ENCODE data around the gene ASCL5.

ASCL5 gene

DNA sequence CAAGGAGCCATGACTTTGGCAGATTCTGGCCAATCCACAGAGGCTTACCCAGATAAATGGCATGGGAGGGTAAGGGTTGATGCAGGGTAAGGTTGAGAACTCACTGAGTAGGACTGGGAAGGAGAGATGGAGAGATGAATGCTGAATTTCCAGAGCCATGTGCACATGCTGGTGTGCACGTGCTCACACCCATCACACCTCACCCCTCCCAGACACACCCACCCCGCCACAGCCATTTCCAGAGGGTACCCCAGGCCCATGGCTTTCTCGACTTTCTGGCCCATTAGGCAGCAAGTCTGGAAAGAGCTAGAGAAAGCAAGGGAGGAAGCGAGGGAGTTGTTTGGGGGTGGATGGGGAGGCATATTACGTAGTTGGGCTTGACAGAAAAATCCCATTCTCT lies 16.4 kb downstream of the ASCL5 start:
- no peak for DNase-seq (ENCODE audit: low read depth)

DNA sequence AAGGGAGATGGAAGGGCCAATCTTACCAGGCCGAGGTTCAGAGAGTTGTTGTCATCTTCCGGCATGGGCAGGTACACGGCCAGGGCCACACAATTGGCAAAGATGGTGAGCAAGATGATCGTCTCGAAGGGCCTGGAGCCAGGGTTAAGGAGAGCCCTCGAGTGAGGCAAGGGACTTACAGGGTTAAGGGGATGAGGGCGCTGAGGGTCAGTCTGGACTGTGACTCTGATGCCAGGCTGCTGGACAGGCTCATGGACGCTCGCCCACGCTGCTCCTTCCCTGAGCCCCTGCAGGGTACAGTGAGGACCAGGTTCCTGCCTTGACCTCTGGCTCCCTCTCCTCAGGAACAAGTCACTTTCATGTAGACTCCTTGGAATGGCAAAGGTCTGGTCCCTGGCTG lies 16.8 kb downstream of the ASCL5 start:
- DNase-seq (ENCODE audit: low read depth), result no peak

DNA sequence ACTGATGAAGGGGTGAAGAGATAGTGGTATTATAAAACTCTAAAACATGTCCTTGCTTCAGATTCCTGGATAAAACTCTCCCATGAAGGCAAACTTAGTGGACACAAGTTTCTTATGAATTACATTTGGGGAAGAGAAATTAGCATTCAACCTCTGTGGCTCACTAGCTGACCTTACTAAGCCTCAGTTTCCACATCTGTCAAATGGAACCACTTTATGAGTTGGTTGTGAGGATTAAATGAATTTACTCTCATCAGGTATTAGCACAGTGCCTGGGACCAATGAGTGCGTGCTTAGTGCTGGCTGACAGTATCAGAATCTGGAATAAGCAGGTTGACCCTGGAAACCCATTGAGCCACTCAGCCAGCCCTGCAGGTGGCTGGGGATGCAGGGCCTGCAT lies 17.3 kb downstream of the ASCL5 start:
- no peak for DNase-seq (ENCODE audit: low read depth)

DNA sequence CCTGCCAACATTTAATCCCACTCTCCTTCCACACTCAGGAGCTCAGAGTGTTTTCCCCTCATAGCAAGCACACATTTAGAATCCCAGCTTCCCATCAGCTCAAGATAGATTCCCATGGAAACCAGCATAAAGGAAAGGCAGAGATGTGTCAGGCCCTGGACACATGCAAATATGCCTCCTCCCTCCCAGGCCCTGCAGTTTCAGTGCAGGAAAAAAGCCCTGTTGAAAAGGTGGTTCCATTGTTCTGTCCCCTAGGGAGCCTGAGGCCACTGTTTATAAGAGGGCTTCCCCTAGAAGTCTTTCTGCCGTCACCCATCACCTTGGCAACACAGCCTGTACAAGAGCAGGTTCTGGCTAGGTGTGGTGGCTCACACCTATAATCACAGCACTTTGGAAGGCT lies 18.4 kb downstream of the ASCL5 start:
- DNase-seq (ENCODE audit: low read depth), result no peak

DNA sequence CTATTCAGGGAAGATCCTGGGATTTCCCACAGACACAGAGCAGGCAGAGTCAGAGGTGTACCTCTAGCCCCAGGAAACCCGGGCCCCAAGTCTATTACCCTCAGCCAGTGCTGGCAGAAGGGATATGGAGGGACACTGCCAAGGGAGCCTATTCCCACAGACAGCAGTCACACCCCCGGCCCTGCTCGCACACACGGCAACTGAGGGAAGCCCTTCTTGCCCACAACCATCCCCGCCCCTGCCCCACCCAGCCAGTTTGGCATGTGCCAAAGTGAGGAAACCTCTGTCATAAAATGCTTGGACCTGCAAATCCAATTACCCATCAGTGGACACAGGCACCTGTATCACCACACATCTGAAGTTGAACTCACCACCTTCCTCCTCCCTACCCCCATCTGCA lies 21.3 kb downstream of the ASCL5 start:
- no peak for DNase-seq (ENCODE audit: low read depth)

DNA sequence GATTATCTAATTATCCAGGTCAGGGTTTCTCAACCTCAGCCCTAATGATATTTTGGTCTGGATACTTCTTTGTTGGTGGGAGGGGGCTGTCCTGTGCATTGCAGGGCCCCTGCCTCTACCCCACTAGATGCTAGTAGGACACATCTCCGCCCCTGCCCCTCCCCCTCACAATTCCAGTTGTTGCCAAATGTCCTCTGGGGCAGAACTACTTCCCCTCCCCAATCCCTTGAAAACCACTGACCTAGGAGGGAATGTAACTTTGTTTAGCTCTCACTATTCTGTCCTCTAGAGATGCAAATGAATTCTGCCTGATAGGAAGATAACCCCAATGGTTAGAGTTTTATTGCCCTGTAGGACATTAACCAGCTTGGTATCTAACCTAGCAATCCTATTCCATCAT lies 22.8 kb downstream of the ASCL5 start:
- DNase-seq (ENCODE audit: low read depth), result no peak

GRCh38 chr1:201103666-201104065 lies 23.3 kb downstream of the ASCL5 start:
- DNase-seq (ENCODE audit: low read depth), result no peak

- no peak for DNase-seq (ENCODE audit: low read depth)
Measured at GRCh38 chr1:201100169-201100930, 26.6 kb downstream of the ASCL5 start.

GRCh38 chr1:201098992-201099677 lies 27.8 kb downstream of the ASCL5 start:
- no peak for DNase-seq (ENCODE audit: low read depth)

DNA sequence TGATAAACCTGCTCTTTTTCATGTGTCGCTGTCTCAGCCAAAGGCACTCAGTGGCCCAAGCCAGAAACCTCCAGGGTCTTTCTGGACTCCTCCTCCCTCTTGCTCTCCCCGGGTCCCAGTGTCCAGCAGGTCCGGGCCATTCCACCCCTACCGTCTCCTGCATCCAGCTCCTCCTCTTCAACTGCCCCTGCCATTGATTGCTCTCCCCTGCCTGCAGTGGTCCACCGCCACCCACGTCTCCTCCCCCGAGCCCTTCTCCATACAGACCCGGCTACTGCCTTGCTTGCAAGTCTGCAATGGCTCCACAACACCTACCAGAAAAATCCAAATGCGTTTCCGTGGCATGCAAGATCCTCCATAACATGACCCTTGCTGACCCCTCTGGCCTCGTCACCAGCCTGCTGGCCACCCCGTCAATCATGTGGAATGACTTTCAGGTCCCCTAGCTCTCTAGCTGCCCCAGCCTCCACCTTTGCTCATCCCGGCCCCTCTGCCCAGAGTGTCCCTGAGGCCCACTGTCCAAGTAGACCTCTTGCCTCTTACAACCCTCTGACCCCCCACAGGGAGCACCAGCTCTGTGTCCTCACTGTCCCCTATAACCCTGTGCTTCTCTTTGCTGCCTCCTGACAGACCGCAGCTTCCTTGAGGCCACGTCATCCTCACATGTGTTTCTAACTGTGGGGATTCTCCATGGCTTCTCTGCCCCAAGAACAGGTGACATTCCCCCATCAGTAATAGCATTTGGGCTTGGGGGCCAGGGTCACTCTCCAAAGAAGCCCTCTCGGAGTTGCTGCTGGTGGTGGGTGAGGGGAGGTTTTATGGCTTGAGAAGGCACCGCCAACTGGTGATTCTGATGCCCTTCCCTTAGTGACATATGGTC lies 29.8 kb downstream of the ASCL5 start:
- no peak for DNase-seq (ENCODE audit: low read depth)

DNA sequence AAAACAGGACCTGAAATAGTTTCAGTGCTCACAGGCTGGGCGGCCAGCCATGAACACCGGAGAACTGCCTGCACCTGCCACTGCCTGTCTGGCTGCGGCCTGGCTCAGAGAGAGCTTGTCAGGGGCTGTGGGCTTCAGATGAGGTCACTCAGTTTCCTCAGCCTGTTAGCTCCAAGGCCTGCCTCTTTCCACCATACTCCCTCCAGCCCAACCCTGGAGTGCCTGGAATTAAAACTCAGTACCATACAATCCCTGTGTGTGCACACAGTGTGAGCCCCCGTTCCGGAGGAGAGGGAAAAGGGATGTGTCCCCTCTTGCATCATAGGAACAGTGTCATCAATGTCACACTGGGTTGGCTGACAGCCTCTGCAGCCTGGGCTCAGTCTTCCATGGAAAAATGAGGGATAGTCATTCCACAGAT lies 30.9 kb downstream of the ASCL5 start:
- DNase-seq (ENCODE audit: low read depth), result no peak

DNA sequence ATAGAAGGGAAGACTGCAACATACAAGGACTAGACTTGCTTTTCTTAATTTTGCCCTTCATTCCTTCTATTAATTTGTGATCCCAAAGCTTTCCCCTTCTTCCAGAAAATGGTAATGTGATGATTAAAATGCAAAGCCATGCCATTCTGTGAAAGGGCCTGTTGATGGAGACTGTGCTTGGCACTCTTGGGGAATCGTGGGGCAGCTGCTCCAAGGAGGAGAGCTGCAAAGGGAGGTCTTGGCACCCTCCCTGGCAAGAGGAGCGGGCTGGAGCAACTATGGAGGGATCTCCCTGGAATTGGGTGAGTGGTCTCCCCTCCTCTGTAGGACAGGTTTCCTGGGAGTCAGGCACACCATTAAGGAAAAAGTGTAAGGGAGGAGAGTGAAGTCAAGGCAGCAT lies 31.4 kb downstream of the ASCL5 start:
- no peak for DNase-seq (ENCODE audit: low read depth)

- DNase-seq (ENCODE audit: low read depth), result no peak
Measured at GRCh38 chr1:201094832-201095231, 32.2 kb downstream of the ASCL5 start.

GRCh38 chr1:201093962-201094361 lies 33.0 kb downstream of the ASCL5 start:
- no peak for DNase-seq (ENCODE audit: low read depth)

DNA sequence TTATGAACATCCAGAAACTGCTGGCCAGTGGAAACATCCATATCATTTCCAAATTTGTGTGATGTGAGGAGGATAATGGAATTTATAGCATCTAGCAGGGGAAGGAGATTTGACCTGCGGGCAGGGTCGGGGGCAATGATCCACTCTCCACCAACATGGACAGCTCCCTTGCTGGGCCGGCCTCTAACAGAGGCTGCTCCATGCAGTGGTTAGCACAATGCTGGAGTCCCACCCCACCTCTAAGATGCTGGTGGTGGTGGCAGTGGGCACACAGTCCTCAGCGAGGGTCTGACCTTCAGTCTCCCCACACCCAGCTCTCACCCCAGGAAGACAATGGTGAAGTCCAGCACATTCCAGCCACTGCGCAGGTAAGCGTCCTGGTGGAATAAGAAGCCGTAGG lies 33.4 kb downstream of the ASCL5 start:
- no peak for DNase-seq (ENCODE audit: low read depth)

DNA sequence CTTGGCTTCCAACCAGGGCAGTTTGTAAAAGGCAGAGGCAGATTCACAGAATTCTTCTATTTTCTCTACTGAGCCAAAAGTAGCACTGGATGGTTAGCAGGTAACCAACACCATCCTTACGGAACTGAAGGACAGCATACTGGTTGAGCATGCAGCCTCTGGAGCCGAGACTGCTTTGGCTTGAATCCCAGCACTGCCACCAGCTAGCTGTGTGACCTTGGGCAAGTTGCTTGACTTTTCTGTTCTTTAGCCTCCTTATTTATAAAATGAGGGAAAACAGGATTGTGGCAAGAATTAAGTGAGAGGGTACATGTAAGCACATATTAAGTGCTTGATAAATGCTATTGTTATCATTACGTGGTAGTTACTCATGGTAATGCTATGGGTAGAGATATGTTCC lies 34.2 kb downstream of the ASCL5 start:
- DNase-seq (ENCODE audit: low read depth), result no peak

DNA sequence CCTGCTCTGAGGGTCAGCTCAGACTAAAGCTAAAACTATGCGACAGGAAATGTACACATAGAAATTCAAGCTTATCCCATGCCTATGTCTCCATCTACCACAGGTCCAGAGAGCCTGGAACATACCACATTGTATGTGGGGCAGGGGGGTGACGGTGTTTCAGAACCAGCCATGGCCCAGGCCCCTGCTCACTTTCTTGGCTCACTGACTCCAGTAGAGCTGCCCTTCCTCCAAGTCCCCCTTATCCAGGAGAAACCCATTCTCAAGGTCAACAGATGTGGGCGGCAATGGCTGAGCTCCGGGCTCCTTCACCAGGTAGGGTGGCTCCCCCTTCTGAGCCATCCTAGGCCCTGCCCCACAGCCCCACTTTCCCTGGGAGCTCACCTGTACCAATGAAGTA lies 35.7 kb downstream of the ASCL5 start:
- no peak for DNase-seq (ENCODE audit: low read depth)

DNA sequence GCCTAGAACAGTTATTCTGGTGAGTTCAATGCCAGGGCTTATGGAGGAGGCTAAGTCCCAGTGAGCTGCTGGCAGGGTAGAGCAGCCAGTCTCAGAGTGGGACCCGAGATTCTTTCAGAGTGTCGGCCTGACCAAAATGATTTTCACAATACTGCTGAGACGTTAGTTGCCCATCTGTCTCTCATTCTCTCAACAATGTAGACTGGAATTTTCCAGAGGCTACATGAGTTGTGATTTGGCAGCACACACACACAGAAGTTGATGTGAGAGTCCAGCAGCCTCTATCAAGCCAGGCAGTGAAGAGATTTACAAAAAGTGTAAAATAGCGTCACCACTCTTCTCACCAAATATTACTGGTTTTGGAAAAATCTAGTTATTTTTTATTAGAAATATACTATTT lies 36.4 kb downstream of the ASCL5 start:
- DNase-seq (ENCODE audit: low read depth), result no peak

- DNase-seq (ENCODE audit: low read depth), result no peak
Measured at GRCh38 chr1:201089596-201089995, 37.4 kb downstream of the ASCL5 start.

DNA sequence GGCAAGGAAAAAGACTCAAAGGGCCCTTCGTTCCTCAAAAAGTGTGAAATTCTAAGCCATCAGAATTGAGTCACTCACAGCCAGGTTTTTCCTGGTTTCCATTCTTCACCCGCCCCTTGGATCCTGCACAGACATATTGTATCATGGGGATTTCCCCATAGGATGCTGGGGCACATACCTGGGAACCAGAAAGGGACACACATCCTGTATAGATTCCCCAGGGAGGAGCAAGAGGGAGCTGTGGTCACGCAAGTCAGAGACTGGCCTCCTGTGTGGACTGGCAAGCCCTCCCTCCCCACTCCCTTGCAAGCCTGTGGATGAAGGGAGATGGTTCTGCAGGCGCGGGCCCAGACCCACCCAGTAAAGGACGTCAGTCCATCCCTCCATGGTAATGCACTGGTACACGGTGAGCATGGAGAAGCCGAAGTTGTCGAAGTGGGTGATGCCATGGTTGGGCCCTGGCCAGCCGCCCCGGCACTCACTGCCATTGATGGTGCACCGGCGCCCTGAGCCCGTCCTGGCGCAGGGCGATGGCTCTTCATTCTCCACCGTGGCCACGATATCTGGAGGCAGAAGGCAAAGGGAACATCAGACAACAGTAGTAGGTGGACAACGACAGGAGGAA lies 38.0 kb downstream of the ASCL5 start:
- no peak for DNase-seq (ENCODE audit: low read depth)

GRCh38 chr1:201088395-201088794 lies 38.6 kb downstream of the ASCL5 start:
- DNase-seq (ENCODE audit: low read depth), result no peak

All from HS-5 (cell line).